ENCODE data around the gene CCL11. TPM values are rescaled to one million over a fixed set of nuclear protein-coding genes. Genes with fewer than 3 reads are reported as not detected.
A peak's percentile ranks its signal among the peaks of the same experiment; 100 is the strongest.

CCL11 gene
- polyA plus RNA-seq, 2 of the 4 experiments (the other 2 are of a cell fraction) = not detected

DNA sequence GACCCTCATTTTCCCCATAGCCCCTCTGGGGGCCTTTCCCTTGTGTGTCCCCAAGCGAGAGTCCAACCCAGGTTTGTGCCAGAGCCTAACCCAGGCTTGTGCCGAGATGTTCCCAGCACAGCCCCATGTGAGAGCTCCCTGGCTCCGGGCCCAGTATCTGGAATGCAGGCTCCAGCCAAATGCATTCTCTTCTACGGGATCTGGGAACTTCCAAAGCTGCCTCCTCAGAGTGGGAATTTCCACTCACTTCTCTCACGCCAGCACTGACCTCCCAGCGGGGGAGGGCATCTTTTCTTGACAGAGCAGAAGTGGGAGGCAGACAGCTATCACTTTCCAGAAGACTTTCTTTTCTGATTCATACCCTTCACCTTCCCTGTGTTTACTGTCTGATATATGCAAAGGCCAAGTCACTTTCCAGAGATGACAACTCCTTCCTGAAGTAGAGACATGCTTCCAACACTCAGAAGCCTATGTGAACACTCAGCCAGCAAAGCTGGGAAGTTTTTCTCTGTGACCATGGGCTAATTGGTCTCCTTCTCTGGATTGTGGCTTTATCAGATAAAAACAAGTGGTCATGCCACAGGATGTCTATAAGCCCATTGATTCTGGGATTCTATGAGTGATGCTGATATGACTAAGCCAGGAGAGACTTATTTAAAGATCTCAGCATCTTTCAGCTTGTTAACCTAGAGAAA is 33.0 kb upstream of the CCL11 start:
- POLR2A ChIA-PET = no interaction called here
- DNase-seq (ENCODE audit: low read depth in 1 of 2, low spot score in 1 of 2) (peak; percentile 62 to 84), FAIRE-seq (peak; percentile 93), ATAC-seq (peak; percentile 61 to 76)
- H3K4me2 ChIP-seq = peak overlapping the region; percentile 84
- under 1% methylated on average over 6 of the region's 6 CpGs for WGBS (ENCODE audit: missing lambda C conversion rate)
- H3K4me3 ChIP-seq = no peak overlapping the region
- no peaks in the 10 kb centered on the region for H3K9me3 ChIP-seq
- peak; percentile 56 to 73; a peak in 1 of 5 replicates for TF ChIP-seq JUN (IDR thresholded peaks at IDR 0.05)
- TF ChIP-seq, protein P1, sequence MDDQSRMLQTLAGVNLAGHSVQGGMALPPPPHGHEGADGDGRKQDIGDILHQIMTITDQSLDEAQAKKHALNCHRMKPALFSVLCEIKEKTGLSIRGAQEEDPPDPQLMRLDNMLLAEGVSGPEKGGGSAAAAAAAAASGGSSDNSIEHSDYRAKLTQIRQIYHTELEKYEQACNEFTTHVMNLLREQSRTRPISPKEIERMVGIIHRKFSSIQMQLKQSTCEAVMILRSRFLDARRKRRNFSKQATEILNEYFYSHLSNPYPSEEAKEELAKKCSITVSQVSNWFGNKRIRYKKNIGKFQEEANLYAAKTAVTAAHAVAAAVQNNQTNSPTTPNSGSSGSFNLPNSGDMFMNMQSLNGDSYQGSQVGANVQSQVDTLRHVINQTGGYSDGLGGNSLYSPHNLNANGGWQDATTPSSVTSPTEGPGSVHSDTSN (IDR thresholded peaks at IDR 0.05) = 0 out of 2 replicates have a peak, but pooled peaks have one; percentile 41
- 0 out of 3 replicates have a peak, but pooled peaks have one; percentile 10 for TF ChIP-seq SMC3 (IDR thresholded peaks at IDR 0.05)
- peak; percentile 79; the same call in 1 of the 2 replicates for TF ChIP-seq GATA3 (IDR thresholded peaks at IDR 0.05; ENCODE audit: borderline replicate concordance)
- 0 out of 5 replicates have a peak, but pooled peaks of 1 of the 2 experiments have one; percentile 23 for TF ChIP-seq RAD21 (conservative IDR thresholded peaks at IDR 0.05 in 1 of 2, IDR thresholded peaks at IDR 0.05 in 1 of 2)
- TF ChIP-seq EP300 (IDR thresholded peaks at IDR 0.05) = peak in 1 of 2 experiments; percentile 81; a peak in 3 of 5 replicates
- TF ChIP-seq, protein P2, sequence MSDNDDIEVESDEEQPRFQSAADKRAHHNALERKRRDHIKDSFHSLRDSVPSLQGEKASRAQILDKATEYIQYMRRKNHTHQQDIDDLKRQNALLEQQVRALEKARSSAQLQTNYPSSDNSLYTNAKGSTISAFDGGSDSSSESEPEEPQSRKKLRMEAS (IDR thresholded peaks at IDR 0.05) = peak; percentile 81
- TF ChIP-seq CHD2 (IDR thresholded peaks at IDR 0.05; ENCODE audit: low read length, partially characterized antibody) = no peak
- TF ChIP-seq RARB (CRISPR knock-in tag; IDR thresholded peaks at IDR 0.05) = no peak
- TF ChIP-seq JUNB (IDR thresholded peaks at IDR 0.05) = peak; percentile 73
- no peak for TF ChIP-seq TP53 (CRISPR knock-in tag; IDR thresholded peaks at IDR 0.05)
- TF ChIP-seq FOSL2 (IDR thresholded peaks at IDR 0.05) = no peak
- peak; percentile 75 for TF ChIP-seq FOSL2 (CRISPR knock-in tag; IDR thresholded peaks at IDR 0.05)
- CTCF ChIA-PET = interaction anchor here (0.9 to 9.4 kb wide), 4 partner anchors 50 to 109 kb away, joined by 3 to 57 read pairs (median 6); partner anchors contain the start of gene CCL1
- peaks cover 80% of the 10 kb centered on the region for H3K4me1 ChIP-seq
- peak overlapping the region; percentile 73 to 87 for H3K27ac ChIP-seq

DNA sequence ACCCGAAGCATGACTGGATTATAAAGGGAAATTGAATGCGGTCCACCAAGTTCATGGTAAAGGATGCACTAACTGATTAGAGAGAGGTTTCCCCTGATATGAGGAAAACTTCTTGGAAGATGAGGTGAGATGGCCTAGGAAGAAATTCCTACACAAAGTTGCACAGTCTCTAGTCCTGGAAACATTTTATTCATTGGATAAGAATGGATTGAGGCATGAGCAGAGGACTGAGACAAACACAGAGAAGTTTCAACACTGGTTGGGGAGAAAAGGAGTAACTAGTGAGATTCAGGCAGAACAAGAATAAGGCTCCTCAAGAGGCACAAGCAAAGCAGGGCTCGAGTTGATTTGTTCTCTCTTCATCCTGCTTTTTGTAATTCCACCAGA is 32.4 kb upstream of the CCL11 start:
- TF ChIP-seq EHF (CRISPR knock-in tag; IDR thresholded peaks at IDR 0.05) = no peak
- no peak for TF ChIP-seq RAD21 (conservative IDR thresholded peaks at IDR 0.05 in 1 of 2, IDR thresholded peaks at IDR 0.05 in 1 of 2)
- ChIA-PET CTCF (interaction anchor here (1.4 to 9.4 kb wide), 3 partner anchors 50 to 108 kb away, joined by 3 to 57 read pairs (median 9); partner anchors contain the start of gene CCL1), POLR2A (no interaction called here)
- no peaks in the 10 kb centered on the region for H3K9me3 ChIP-seq
- FAIRE-seq = no peak
- no peak overlapping the region for H3K4me3 ChIP-seq
- ATAC-seq = no peak
- peak overlapping the region; percentile 84 for H3K4me2 ChIP-seq
- 30% methylated on average over 3 of the region's 3 CpGs for WGBS (ENCODE audit: missing lambda C conversion rate)
- H3K4me1 ChIP-seq = peaks cover 76% of the 10 kb centered on the region
- DNase-seq (ENCODE audit: low read depth in 1 of 2, low spot score in 1 of 2) = no peak
- peak overlapping the region; percentile 73 to 87 for H3K27ac ChIP-seq

DNA sequence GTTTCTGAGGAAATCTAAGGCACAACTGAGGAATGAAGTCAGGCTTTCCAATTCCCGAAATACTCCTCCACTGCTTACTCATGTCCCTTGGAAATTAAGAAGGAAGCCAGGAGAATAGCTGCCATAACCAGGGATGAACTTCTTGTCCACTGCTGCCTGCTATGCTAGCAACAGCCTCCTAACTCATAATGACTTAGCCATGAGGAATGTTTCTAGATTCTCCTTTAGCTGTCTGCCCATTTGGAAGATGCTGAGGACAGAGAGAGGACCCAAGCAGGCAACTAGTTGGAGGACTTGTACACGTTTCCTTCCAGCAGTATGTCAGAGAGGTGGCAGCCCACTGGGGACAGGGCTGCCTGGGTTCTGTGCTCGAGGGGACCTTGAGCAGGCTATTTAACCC is 31.4 kb upstream of the CCL11 start:
- POLR2A ChIA-PET = no interaction called here

DNA sequence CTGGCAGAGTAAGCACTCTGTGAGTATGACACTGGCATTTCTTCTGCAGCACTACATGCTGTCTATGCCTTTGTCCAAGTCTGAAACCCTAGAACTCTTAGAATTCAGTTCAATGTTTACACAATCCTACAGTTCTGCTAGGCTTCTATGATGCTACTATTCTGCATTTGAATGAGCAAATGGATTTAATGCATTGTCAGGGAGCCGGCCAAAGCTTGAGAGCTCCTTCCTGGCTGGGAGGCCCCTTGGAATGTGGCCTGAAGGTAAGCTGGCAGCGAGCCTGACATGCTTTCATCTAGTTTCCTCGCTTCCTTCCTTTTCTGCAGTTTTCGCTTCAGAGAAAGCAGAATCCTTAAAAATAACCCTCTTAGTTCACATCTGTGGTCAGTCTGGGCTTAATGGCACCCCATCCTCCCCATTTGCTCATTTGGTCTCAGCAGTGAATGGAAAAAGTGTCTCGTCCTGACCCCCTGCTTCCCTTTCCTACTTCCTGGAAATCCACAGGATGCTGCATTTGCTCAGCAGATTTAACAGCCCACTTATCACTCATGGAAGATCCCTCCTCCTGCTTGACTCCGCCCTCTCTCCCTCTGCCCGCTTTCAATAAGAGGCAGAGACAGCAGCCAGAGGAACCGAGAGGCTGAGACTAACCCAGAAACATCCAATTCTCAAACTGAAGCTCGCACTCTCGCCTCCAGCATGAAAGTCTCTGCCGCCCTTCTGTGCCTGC is 30.7 kb upstream of the CCL11 start, which contains the start of gene CCL2:
Gene CCL2 (plus strand): TSS at position 635 of the 730 bp plus-strand sequence. CDS start 65 bp downstream, at position 700.
- Histone ChIP-seq H3K9me3 (no peaks in the 10 kb centered on the region), H3K27ac (peak within 1 kb of the TSS; percentile 73 to 87), H3K4me3 (peak within 1 kb of the TSS; percentile 40), H3K4me1 (peaks cover 59% of the 10 kb centered on the region), H3K4me2 (peak within 1 kb of the TSS; percentile 84)
- ChIA-PET POLR2A (no interaction called here), CTCF (interaction anchor here (1.4 to 9.4 kb wide), 6 partner anchors 15 to 106 kb away, joined by 3 to 57 read pairs (median 4); partner anchors contain the start of genes CCL1 and CCL7)
- whole genome bisulfite sequencing (ENCODE audit: missing lambda C conversion rate) = 4% methylated on average over 11 of the region's 11 CpGs
- no peak for TF ChIP-seq JUN (IDR thresholded peaks at IDR 0.05)
- no peak for TF ChIP-seq RCOR1 (IDR thresholded peaks at IDR 0.05; ENCODE audit: low read depth, low read length)
- TF ChIP-seq, protein P3, sequence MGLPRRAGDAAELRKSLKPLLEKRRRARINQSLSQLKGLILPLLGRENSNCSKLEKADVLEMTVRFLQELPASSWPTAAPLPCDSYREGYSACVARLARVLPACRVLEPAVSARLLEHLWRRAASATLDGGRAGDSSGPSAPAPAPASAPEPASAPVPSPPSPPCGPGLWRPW (IDR thresholded peaks at IDR 0.05) = no peak
- no peak for TF ChIP-seq CBX8 (IDR thresholded peaks at IDR 0.05)
- peak; percentile 30; the same call in 1 of the 2 replicates for TF ChIP-seq POLR2A (IDR thresholded peaks at IDR 0.05; ENCODE audit: low read length)
- TF ChIP-seq SREBF2 (IDR thresholded peaks at IDR 0.05) = no peak
- peak; percentile 15 for TF ChIP-seq MAFK (IDR thresholded peaks at IDR 0.05; ENCODE audit: partially characterized antibody)
- TF ChIP-seq, protein P4, sequence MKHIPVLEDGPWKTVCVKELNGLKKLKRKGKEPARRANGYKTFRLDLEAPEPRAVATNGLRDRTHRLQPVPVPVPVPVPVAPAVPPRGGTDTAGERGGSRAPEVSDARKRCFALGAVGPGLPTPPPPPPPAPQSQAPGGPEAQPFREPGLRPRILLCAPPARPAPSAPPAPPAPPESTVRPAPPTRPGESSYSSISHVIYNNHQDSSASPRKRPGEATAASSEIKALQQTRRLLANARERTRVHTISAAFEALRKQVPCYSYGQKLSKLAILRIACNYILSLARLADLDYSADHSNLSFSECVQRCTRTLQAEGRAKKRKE (CRISPR knock-in tag; IDR thresholded peaks at IDR 0.05; ENCODE audit: low read depth) = no peak
- ATAC-seq (peak; percentile 72 to 80), DNase-seq (ENCODE audit: low read depth in 1 of 2, low spot score in 1 of 2) (peak; percentile 75 to 76), FAIRE-seq (peak; percentile 32)

More for the DNA sequence above, 31.4 kb upstream of the CCL11 start:
- Histone ChIP-seq H3K9me3 (no peaks in the 10 kb centered on the region), H3K4me2 (peak overlapping the region; percentile 84), H3K4me3 (peak overlapping the region; percentile 40; the same call in 1 of the 3 replicates), H3K4me1 (peaks cover 66% of the 10 kb centered on the region), H3K27ac (peak overlapping the region; percentile 73 to 87)
- FAIRE-seq (no peak), DNase-seq (ENCODE audit: low read depth in 1 of 2, low spot score in 1 of 2) (peak in 1 of 2 experiments; percentile 31), ATAC-seq (peak in 1 of 2 experiments; percentile 6; a peak in 2 of 6 replicates)
- CTCF ChIA-PET = interaction anchor here (1.5 to 9.4 kb wide), 4 partner anchors 31 to 107 kb away, joined by 3 to 57 read pairs (median 9); partner anchors contain the start of gene CCL1
- TF ChIP-seq FOXS1 (CRISPR knock-in tag; IDR thresholded peaks at IDR 0.05) (0 out of 2 replicates have a peak, but pooled peaks have one; percentile 18), EHF (CRISPR knock-in tag; IDR thresholded peaks at IDR 0.05) (no peak)
- WGBS (ENCODE audit: missing lambda C conversion rate) = 43% methylated on average over 3 of the region's 3 CpGs

All from A549 (cell line).